ENCODE data around the gene AUTS2. TPM values are rescaled to one million over a fixed set of nuclear protein-coding genes. Genes with fewer than 3 reads are reported as not detected.
A peak's percentile ranks its signal among the peaks of the same experiment; 100 is the strongest.
"Not testable (repeated sequence)": the region's sequence is repeated elsewhere in the genome, so short reads cannot be mapped to it uniquely, and the experiment has no call there.

AUTS2 gene
- total RNA-seq, 1 donor from 2014 or later: 71.3 TPM

GRCh38 chr7:70240873-70241272, 642.6 kb downstream of the AUTS2 start:
- DNase-seq (ENCODE audit: low spot score in 2 of 2) (no peak), FAIRE-seq (no peak)

GRCh38 chr7:70241536-70242175, 643.4 kb downstream of the AUTS2 start:
- no peak for FAIRE-seq

GRCh38 chr7:70242826-70243225, 644.6 kb downstream of the AUTS2 start:
- DNase-seq (ENCODE audit: low spot score in 2 of 2) (no peak), FAIRE-seq (no peak)

More at GRCh38 chr7:70241536-70242175, 643.4 kb downstream of the AUTS2 start:
- no peak for DNase-seq (ENCODE audit: low spot score in 2 of 2)

- FAIRE-seq (no peak), DNase-seq (ENCODE audit: low spot score in 2 of 2) (no peak)
Observed at GRCh38 chr7:70243443-70243842, 645.2 kb downstream of the AUTS2 start.

- FAIRE-seq (no peak), DNase-seq (ENCODE audit: low spot score in 2 of 2) (no peak)
Observed at GRCh38 chr7:70257921-70258320, 659.6 kb downstream of the AUTS2 start.

GRCh38 chr7:70259502-70259901, 661.2 kb downstream of the AUTS2 start:
- FAIRE-seq (no peak), DNase-seq (ENCODE audit: low spot score in 2 of 2) (no peak)

- DNase-seq (ENCODE audit: low spot score in 2 of 2) (no peak), FAIRE-seq (no peak)
Observed at GRCh38 chr7:70263471-70264255, 665.4 kb downstream of the AUTS2 start.

GRCh38 chr7:70266186-70266585, 667.9 kb downstream of the AUTS2 start:
- FAIRE-seq (no peak), DNase-seq (ENCODE audit: low spot score in 2 of 2) (no peak)

- no peak for DNase-seq (ENCODE audit: low spot score in 2 of 2)
- FAIRE-seq: no peak
Observed at GRCh38 chr7:70267381-70268120, 669.3 kb downstream of the AUTS2 start.

GRCh38 chr7:70268179-70268578, 669.9 kb downstream of the AUTS2 start:
- DNase-seq (ENCODE audit: low spot score in 2 of 2): no peak
- no peak for FAIRE-seq

- FAIRE-seq (no peak), DNase-seq (ENCODE audit: low spot score in 2 of 2) (no peak)
Observed at GRCh38 chr7:70270149-70270548, 671.9 kb downstream of the AUTS2 start.

- FAIRE-seq (no peak), DNase-seq (ENCODE audit: low spot score in 2 of 2) (no peak)
Observed at GRCh38 chr7:70271617-70272081, 673.4 kb downstream of the AUTS2 start.

- not testable (repeated sequence) for DNase-seq (ENCODE audit: low spot score in 2 of 2); FAIRE-seq
Observed at GRCh38 chr7:70275570-70275969, 677.3 kb downstream of the AUTS2 start.

- DNase-seq (ENCODE audit: low spot score in 2 of 2) (no peak), FAIRE-seq (no peak)
Observed at GRCh38 chr7:70285187-70285586, 686.9 kb downstream of the AUTS2 start.

GRCh38 chr7:70285854-70286253, 687.6 kb downstream of the AUTS2 start:
- FAIRE-seq (no peak), DNase-seq (ENCODE audit: low spot score in 2 of 2) (no peak)

GRCh38 chr7:70288781-70289456, 690.6 kb downstream of the AUTS2 start:
- FAIRE-seq (no peak), DNase-seq (ENCODE audit: low spot score in 2 of 2) (no peak)

GRCh38 chr7:70292716-70293115, 694.4 kb downstream of the AUTS2 start:
- FAIRE-seq: no peak
- DNase-seq (ENCODE audit: low spot score in 2 of 2): no peak

GRCh38 chr7:70294211-70294911, 696.1 kb downstream of the AUTS2 start:
- no peak for FAIRE-seq
- DNase-seq (ENCODE audit: low spot score in 2 of 2): no peak

GRCh38 chr7:70298780-70299471, 700.7 kb downstream of the AUTS2 start:
- no peak for FAIRE-seq
- peak in 1 of 2 donors; percentile 10 for DNase-seq (ENCODE audit: low spot score in 2 of 2)

GRCh38 chr7:70299472-70299807, 701.2 kb downstream of the AUTS2 start:
- no peak for DNase-seq (ENCODE audit: low spot score in 2 of 2)
- no peak for FAIRE-seq
